HepG2 (cell line): ENCODE data around the gene LINGO1.

Source experiments
- CSRNP1 ChIP-seq: sonication (generic); formaldehyde crosslinking; IDR thresholded peaks from 2 replicates; pipeline ENCODE4 v1.8.1; 2023; ENCODE audit warnings: mild to moderate bottlenecking, missing genetic modification reagents
- DNMT1 ChIP-seq: sonication (generic); formaldehyde crosslinking; IDR thresholded peaks from 2 replicates; pipeline ENCODE4 v1.5.1; 2020; ENCODE audit warnings: mild to moderate bottlenecking, missing genetic modification reagents
- PHF20 ChIP-seq: sonication (generic); formaldehyde crosslinking; IDR thresholded peaks from 2 replicates; pipeline ENCODE4 v1.5.0; 2020; ENCODE audit warnings: mild to moderate bottlenecking, missing genetic modification reagents
- ZNF20 ChIP-seq: sonication (generic); formaldehyde crosslinking; IDR thresholded peaks from 2 replicates; pipeline ENCODE4 v1.4.0; 2020; ENCODE audit warnings: mild to moderate bottlenecking, moderate library complexity, missing genetic modification reagents
- ZNF34 ChIP-seq: sonication (generic); formaldehyde crosslinking; IDR thresholded peaks from 2 replicates; pipeline ENCODE4 v1.4.0; 2020; ENCODE audit warnings: mild to moderate bottlenecking, missing genetic modification reagents, borderline replicate concordance
- ZNF44 ChIP-seq: sonication (generic); formaldehyde crosslinking; IDR thresholded peaks from 2 replicates; pipeline ENCODE4 v1.5.1; 2020; ENCODE audit warnings: mild to moderate bottlenecking, missing genetic modification reagents

- TF ChIP-seq DNMT1 (CRISPR knock-in tag): no peak
- TF ChIP-seq ZNF20 (CRISPR knock-in tag): no peak
- TF ChIP-seq ZNF44 (CRISPR knock-in tag): no peak
- no peak for TF ChIP-seq ZNF34
- no peak for TF ChIP-seq PHF20 (CRISPR knock-in tag)
- no peak for TF ChIP-seq CSRNP1 (CRISPR knock-in tag)
Measured at GRCh38 chr15:77619883-77620282, 12.8 kb downstream of the LINGO1 start.
